HG03457 (cell line): ENCODE data around the gene KRTAP9-6.
"Not testable (repeated sequence)": the region's sequence is repeated elsewhere in the genome, so short reads cannot be mapped to it uniquely, and the experiment has no call there.

Experiments used
- ATAC-seq: cut with Tn5 transposase; IDR thresholded peaks from one replicate; pipeline ENCODE4 v1.9.1; 2021; ENCODE audit warnings: moderate number of reproducible peaks; ENCODE audit not compliant: unreplicated experiment

Gene KRTAP9-6, protein sequence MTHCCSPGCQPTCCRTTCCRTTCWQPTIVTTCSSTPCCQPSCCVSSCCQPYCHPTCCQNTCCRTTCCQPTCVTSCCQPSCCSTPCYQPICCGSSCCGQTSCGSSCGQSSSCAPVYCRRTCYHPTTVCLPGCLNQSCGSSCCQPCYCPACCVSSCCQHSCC

DNA sequence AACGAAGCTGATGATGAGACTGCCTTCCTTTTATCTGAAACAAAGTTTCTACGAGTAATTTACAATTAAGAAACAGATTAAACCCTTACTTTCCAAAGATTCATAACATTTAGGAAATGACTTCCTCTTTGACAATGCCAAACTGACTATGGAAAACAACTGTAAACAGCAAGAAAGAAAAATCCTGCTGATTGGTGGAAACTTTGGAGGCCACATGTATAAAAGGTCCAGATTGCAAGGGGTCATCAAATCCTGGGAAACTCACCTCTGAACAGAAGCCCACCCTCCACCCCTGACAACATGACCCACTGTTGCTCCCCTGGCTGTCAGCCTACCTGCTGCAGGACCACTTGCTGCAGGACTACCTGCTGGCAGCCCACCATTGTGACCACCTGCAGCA is at the start of gene KRTAP9-6:
Gene KRTAP9-6, plus strand, starts transcription at position 301 of the 400 bp plus-strand sequence. Its CDS starts 0 bp downstream, at position 301.
- no peak for ATAC-seq

DNA sequence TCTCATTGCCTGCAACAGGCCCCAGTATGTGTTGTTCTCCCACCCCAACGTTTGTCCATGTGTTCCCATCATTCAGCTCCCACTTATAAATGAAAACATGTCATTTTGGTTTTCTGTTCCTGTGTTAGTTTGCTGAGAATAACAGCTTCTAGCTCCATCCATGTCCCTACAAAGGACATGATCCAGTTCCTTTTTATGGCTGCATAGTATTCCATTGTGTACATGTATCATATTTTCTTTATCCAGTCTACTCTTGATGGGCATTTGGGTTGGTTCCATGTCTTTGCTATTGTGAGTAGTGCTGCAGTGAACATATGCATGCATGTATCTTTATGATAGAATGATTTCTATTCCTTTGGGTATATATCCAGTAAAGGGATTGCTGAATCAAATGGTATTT is 49.5 kb upstream of the KRTAP9-6 start:
- ATAC-seq: no peak

DNA sequence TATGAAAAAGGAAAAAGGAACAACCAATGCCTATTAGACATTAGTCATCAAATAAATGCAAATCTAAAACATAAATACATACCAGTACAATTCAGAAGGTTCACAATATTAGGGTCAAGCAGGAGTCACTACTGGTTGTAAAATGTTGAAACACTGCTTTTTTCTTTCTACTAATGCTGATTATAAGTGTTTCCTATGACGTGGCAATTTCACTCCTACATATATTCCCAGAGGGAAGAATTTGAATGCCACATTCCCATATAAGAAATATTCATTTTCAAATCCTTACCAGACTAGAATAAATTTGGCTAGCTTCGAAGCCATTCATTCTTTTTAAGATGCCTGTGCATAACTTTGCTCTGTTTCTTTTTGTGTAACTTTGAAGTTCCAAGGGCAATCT is 41.4 kb upstream of the KRTAP9-6 start:
- no peak for ATAC-seq

DNA sequence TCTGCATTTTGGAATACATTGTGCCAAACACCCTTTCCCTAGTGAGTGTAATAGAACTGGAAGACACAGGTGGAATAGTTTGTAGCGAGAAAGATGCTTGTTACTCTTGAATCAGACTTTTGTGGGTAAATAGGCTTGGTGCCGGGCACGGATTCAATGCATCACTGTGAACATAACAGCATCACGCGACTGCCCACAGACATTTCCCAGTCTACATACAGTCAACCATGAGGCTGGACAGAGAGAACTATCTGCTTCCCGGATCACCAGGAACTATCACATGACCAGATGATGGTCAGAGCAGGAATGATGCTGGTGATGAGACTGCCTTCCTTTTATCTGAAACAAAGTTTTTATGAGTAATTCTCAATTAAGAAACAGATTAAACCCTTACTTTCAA is 39.1 kb upstream of the KRTAP9-6 start:
- no peak for ATAC-seq

DNA sequence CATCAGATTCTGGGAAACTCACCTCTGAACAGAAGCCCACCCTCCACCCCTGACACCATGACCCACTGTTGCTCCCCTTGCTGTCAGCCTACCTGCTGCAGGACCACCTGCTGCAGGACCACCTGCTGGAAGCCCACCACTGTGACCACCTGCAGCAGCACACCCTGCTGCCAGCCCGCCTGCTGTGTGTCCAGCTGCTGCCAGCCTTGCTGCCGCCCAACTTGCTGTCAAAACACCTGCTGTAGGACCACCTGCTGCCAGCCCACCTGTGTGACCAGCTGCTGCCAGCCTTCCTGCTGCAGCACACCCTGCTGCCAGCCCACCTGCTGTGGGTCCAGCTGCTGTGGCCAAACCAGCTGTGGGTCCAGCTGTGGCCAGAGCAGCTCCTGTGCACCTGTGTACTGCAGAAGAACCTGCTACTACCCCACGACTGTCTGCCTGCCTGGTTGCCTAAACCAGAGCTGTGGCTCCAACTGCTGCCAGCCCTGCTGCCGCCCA is 38.5 kb upstream of the KRTAP9-6 start, which contains the start of gene KRTAP9-2:
Gene KRTAP9-2, plus strand, starts transcription at position 51 of the 498 bp plus-strand sequence. Its CDS starts 7 bp downstream, at position 58.
- ATAC-seq: not testable (repeated sequence)

DNA sequence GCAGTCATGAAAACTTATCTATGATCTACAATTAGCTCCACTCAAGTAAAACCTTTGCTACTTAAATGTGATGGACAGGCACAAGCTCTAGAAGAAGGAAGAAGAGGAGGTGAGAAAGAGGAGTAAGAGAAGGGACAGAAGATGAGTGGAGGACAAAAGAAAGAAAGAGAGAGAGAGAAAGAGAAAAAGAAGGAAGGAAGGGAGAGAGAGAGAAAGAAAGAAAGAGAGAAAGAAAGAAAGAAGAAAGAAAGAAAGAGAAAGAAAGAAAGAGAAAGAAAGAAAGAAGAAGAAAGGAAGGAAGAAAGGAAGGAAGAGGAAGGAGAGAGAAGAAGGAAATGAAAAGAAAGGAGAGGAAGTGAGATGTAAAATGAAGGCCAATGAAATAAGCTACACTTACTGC is 35.1 kb upstream of the KRTAP9-6 start:
- no peak for ATAC-seq

DNA sequence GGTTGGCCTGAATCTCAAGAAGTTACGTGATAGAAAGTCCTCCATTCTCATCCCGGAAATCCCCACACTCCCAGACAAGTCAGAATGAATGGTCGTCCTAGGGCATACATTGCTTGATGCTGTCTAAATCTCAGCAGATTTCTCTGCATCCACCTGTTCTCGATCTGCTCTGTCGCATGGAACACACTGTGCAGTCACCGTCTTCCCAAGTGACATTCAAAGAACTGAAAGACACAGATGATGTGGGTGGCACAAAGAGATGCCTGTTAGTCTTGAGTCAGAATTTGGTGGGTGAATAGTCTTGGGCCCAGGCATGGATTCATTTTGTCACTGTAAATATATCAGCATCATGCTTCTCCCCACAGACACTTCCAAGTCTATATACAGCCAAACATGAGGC is 33.4 kb upstream of the KRTAP9-6 start:
- no peak for ATAC-seq

DNA sequence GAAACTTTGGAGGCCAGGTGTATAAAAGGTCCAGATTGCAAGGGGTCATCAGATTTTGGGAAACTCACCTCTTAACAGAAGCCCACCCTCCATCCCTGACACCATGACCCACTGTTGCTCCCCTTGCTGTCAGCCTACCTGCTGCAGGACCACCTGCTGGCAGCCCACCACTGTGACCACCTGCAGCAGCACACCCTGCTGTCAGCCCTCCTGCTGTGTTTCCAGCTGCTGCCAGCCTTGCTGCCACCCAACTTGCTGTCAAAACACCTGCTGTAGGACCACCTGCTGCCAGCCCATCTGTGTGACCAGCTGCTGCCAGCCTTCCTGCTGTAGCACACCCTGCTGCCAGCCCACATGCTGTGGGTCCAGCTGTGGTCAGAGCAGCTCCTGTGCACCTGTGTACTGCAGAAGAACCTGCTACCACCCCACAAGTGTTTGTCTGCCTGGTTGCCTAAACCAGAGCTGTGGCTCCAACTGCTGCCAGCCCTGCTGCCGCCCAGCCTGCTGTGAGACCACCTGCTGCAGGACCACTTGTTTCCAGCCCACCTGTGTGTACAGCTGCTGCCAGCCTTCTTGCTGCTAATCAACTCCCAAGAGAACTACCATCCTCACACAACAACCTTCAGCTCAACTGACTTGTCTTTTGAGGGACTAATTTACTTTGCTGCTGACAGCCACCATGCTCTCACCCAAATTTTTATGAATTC is 32.6 kb upstream of the KRTAP9-6 start, which contains the start of gene KRTAP9-3:
Gene KRTAP9-3, plus strand, starts transcription at position 51 of the 707 bp plus-strand sequence. Its CDS starts 53 bp downstream, at position 104.
- not testable (repeated sequence) for ATAC-seq

DNA sequence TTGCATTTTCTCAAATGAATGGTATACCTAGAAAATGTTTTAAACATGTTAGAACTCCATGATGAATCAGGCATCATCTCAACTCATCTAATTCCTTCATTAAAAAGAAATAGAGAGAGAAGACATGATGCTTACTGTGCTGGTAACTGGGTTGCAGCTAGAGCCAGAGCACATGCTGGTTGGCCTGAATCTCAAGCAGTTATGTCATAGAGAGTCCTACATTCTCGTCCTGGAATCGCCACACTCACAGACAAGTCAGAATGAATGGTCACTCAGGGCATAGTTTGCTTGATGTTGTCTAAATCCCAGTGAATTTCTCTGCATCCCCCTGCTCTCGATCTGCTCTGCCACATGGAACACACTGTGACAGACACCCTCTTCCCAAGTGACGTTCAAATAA is 28.1 kb upstream of the KRTAP9-6 start:
- not testable (repeated sequence) for ATAC-seq

DNA sequence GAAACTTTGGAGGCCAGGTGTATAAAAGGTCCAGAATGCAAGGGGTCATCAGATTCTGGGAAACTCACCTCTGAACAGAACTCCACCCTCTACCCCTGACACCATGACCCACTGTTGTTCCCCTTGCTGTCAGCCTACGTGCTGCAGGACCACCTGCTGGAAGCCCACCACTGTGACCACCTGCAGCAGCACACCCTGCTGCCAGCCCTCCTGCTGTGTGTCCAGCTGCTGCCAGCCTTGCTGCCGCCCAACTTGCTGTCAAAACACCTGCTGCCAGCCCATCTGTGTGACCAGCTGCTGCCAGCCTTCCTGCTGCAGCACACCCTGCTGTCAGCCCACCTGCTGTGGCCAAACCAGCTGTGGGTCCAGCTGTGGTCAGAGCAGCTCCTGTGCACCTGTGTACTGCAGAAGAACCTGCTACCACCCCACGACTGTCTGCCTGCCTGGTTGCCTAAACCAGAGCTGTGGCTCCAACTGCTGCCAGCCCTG is 27.2 kb upstream of the KRTAP9-6 start, which contains the start of gene KRTAP9-8:
Gene KRTAP9-8, plus strand, starts transcription at position 51 of the 489 bp plus-strand sequence. Its CDS starts 53 bp downstream, at position 104.
- ATAC-seq: not testable (repeated sequence)

DNA sequence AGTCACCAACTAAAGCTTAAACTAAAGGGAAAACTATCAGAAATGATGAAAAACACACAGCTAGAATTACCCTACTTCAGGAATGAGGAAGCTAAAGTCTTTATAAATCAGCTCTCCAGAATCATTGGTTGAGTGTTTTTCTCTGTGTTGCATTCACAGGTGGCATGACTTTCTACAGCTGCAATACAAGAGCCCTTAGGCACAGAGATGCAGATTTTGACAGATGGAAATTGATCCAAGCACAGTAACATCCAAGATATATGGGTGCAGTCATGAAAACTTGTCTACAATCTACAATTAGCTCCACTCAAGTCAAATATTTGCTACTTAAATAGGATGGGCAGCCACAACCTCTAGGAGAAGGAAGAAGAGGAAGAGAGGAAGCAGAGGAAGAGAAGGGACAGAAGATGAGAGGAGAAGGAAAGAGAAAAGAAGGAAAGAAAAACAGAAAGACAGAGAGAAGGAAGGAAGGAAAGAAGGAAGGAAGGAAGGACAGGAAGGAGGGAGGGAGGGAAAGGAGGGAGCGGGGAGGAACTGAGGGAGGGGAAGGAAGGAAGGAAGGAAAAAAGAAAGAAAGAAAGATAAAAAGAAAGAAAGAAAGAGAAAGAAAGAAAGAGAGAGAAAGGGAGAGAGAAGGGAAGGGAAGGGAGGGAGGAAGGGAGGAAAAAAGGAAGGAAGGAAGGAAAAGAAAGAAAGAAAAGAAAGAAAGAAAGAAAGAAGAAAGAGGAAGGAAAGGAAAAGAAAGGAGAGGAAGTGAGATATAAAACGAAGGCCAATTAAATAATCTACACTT is 18.0 kb upstream of the KRTAP9-6 start:
- not testable (repeated sequence) for ATAC-seq

DNA sequence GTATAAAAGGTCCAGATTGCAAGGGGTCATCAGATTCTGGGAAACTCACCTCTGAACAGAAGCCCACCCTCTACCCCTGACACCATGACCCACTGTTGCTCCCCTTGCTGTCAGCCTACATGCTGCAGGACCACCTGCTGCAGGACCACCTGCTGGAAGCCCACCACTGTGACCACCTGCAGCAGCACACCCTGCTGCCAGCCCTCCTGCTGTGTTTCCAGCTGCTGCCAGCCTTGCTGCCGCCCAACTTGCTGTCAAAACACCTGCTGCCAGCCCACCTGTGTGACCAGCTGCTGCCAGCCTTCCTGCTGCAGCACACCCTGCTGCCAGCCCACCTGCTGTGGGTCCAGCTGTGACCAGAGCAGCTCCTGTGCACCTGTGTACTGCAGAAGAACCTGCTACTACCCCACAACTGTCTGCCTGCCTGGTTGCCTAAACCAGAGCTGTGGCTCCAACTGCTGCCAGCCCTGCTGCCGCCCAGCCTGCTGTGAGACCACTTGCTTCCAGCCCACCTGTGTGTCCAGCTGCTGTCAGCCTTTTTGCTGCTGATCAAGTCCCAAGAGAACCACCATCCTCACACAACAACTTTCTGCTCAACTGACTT is 15.4 kb upstream of the KRTAP9-6 start, which contains the start of gene KRTAP9-4:
Gene KRTAP9-4, plus strand, starts transcription at position 51 of the 604 bp plus-strand sequence. Its CDS starts 34 bp downstream, at position 85.
- ATAC-seq: not testable (repeated sequence)

DNA sequence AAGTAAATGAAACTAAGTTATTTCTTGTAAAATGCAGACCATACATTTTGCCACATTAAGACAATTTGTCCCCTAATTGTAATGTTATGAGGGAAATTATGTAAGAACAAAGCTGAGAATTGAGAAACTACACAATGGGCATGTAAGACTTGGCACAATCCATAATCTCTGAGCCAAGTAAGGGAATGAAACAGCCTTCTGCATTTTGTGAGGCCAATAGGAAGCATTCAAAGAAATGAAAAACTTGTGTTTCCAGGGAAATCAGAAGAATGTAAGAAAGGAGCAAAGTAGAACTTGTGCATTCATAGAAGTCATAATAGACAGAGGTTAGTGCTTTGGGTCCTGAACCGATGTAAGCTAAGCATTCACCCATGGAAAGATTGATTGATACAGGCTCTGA is 13.9 kb upstream of the KRTAP9-6 start:
- ATAC-seq: no peak

DNA sequence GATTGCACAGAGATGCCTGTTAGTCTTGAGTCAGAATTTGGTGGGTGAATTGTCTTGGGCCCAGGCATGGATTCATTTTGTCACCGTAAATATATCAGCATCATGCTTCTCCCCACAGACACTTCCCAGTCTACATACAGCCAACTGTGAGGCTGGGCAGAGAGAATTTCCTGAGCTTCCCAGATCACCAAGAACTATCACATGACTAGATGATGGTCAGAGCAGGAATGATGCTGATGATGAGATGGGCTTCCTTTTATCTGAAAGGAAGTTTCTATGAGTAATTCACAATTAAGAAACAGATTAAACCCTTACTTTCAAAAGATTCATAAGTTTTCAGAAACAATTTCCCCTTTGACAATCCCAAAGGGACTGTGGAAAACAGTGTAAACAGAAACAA is 10.3 kb upstream of the KRTAP9-6 start:
- ATAC-seq: no peak

DNA sequence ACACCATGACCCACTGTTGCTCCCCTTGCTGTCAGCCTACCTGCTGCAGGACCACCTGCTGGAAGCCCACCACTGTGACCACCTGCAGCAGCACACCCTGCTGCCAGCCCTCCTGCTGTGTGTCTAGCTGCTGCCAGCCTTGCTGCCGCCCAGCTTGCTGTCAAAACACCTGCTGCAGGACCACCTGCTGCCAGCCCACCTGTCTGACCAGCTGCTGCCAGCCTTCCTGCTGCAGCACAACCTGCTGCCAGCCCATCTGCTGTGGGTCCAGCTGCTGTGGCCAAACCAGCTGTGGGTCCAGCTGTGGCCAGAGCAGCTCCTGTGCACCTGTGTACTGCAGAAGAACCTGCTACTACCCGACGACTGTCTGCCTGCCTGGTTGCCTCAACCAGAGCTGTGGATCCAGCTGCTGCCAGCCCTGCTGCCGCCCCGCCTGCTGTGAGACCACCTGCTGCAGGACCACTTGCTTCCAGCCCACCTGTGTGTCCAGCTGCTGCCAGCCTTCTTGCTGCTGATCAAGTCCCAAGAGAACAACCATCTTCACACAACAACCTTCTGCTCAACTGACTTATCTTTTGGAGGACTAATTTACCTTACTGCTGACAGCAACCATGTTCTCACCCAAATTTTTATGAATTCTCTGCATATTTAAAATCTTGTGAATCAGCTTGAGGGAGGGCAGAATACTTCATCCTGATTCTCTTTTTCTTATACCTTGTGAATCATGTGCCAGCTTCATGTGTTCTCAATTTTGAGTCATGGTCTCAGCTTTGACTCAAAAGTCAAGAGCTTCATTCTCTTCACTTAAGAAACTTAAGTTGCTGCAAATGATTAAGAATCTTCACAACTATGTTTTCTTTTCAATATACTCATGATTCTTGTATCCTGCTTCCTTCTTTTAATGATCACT is 9.5 kb upstream of the KRTAP9-6 start, which contains the start of gene KRTAP9-9:
Gene KRTAP9-9, plus strand, starts transcription at position 4 of the 910 bp plus-strand sequence.
- ATAC-seq: not testable (repeated sequence)

DNA sequence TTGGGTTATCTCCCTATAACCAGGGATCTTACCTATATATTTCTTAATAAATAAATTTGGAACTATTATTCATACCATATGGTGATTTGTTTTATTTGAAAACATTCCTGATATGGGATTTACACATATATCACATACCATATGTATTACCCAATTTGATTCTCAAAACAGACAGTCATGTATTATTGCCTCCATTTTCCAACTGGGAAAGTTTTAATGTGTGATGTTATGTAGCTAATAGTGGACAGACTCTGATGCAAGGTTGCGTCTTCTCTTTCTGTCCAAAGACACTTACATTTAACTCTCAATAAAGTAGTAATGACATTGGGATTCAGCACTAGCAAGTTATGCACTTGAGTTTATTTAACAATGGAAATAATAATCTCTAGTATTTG is 8.9 kb upstream of the KRTAP9-6 start:
- no peak for ATAC-seq

DNA sequence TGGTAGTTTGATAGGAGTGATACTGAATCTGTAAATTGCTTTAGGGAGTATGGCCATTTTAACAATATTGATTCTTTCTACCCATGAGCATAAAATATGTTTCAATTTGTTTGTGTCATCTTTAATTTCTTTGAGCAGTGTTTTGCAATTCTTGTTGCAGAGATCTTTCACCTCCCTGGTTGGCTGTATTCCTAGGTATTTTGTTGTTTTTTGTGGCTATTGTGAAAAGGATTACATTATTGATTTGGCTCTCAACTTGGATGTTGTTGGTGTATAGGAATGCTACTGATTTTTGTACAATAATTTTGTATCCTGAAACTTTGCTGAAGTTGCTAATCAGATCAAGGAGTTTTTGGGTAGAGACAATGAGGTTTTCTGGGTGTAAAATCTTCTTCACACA is 6.8 kb upstream of the KRTAP9-6 start:
- no peak for ATAC-seq

DNA sequence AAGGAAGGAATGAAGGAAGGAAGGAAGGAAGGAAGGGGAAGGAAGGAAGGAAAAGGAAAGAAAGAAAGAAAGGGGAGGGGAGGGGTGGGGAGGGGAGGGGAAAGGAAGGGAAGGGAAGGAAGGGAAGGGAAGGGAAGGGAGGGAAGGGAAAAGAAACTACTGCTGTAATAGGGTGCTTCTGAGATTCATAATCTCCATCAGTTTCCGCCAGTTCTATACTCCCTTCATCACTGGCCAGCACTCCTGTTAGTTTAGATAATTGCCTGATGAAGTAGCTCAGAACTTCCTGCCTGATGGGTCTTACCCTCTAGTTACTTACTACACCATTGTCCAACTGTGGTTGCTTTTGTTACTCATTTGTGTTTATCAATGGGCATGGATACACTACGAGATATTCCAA is 2.0 kb upstream of the KRTAP9-6 start:
- no peak for ATAC-seq

DNA sequence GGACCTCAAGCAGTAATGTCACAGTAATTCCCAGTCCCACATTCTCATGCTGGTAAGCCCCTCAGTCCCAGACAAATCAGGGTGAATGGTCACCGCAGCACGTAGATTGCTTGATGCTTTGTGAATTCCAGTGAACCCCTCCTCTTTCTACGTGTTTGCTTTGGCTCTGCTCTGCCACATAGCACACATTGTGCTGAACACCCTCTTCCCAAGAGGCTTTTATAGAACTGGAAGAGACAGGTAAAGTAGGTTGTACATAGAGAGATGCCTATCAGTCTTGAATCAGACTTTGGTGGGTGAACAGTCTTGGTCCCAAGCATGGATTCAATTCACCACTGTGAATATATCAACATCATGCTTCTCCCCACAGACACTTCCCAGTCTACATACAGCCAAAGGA is 579 bp upstream of the KRTAP9-6 start:
- ATAC-seq: no peak
